Caco-2 (cell line): ENCODE results near the gene PPP1R7. TPM values are rescaled to one million over a fixed set of nuclear protein-coding genes. Genes with fewer than 3 reads are reported as not detected.

Experiments used
- BruUV-seq: library from RNA; stranded (reverse); fragments of 400-500 nt; replicated peaks from 2 replicates; lab custom pipeline; 2021; lab: Mats Ljungman, UMichigan
- CTCF ChIA-PET: fragments of 300-600 bp; sonication (Branson Sonifier 250); formaldehyde crosslinking; loops from one replicate; lab custom pipeline; 2022; ENCODE audit warnings: antibody characterized with exemption; lab: Charles Lee
- POLR2A ChIA-PET: fragments of 300-600 bp; sonication (Branson Sonifier 250); formaldehyde crosslinking; loops from one replicate; lab custom pipeline; 2022; ENCODE audit warnings: antibody characterized with exemption; lab: Charles Lee
- DNase-seq, 2 experiments: peaks; one replicate each; pipeline versions ENCODE4 v3.0.0 to v3.0.0-alpha.2; 2020 to 2022
- H3K27me3 ChIP-seq: replicated peaks from 2 replicates; pipeline ENCODE4 v1.6.0; 2011; ENCODE audit warnings: low read length; ENCODE audit not compliant: control insufficient read depth, insufficient read depth
- H3K36me3 ChIP-seq: 2 replicates; pipeline ENCODE4 v1.5.1; 2011; ENCODE audit warnings: low read length; ENCODE audit not compliant: control insufficient read depth, insufficient read depth
- H3K4me1 ChIP-seq: fragments of 250-450 bp; sonication (Bioruptor Pico); 2 replicates; pipeline ENCODE4 v1.5.1; 2020; ENCODE audit warnings: mild to moderate bottlenecking
- H3K4me3 ChIP-seq: 2 replicates; pipeline ENCODE4 v1.5.1; 2011; ENCODE audit warnings: low read depth, mild to moderate bottlenecking, control low read depth, low read length
- H3K9me3 ChIP-seq: fragments of 250-450 bp; sonication (Bioruptor Pico); 2 replicates; pipeline ENCODE4 v1.5.1; 2020; ENCODE audit warnings: mild to moderate bottlenecking, moderate library complexity
- H3K27ac Mint-ChIP-seq: one replicate; pipeline ENCODE4 v1.8.0; 2022; ENCODE audit warnings: mixed read lengths; ENCODE audit not compliant: unreplicated experiment
- H3K27me3 Mint-ChIP-seq: one replicate; pipeline ENCODE4 v1.8.0; 2022; ENCODE audit warnings: mixed read lengths; ENCODE audit not compliant: insufficient read depth, unreplicated experiment
- H3K36me3 Mint-ChIP-seq: one replicate; pipeline ENCODE4 v1.8.0; 2022; ENCODE audit warnings: mild to moderate bottlenecking, mixed read lengths; ENCODE audit not compliant: insufficient read depth, unreplicated experiment
- H3K4me1 Mint-ChIP-seq: one replicate; pipeline ENCODE4 v1.8.0; 2022; ENCODE audit warnings: low read depth, mixed read lengths; ENCODE audit not compliant: unreplicated experiment
- H3K4me3 Mint-ChIP-seq: one replicate; pipeline ENCODE4 v1.8.0; 2022; ENCODE audit warnings: mild to moderate bottlenecking, moderate library complexity, mixed read lengths; ENCODE audit not compliant: unreplicated experiment
- H3K9me3 Mint-ChIP-seq: one replicate; pipeline ENCODE4 v1.8.0; 2022; ENCODE audit warnings: mixed read lengths; ENCODE audit not compliant: unreplicated experiment
- intact Hi-C: fragments of 100-400 bp; cut with micrococcal nuclease; formaldehyde crosslinking; loops from one replicate; pipeline ENCODE4 v1.10.0; 2022; ENCODE audit not compliant: unreplicated experiment
- total RNA-seq: library from RNA; stranded (reverse); gene quantifications from 2 replicates; pipeline ENCODE4 v1.2.3, GENCODE V29; 2022
- TF ChIP-seq, protein P1 (sequence below), 2 experiments: fragments of 200-600 bp in 1 of 2; IDR thresholded peaks; 1 replicate in 1 of 2; 2 replicates in 1 of 2; pipeline versions ENCODE4 v1.5.1 to v1.8.0; 2011 to 2022; ENCODE audit warnings: antibody characterized with exemption in 1 of 2, control low read depth in 1 of 2, inconsistent platforms in 1 of 2, low read depth in 1 of 2, low read length in 1 of 2, mild to moderate bottlenecking in 1 of 2, moderate library complexity in 1 of 2; ENCODE audit not compliant: insufficient read depth in 1 of 2, severe bottlenecking in 1 of 2, unreplicated experiment in 1 of 2

PPP1R7 gene
- total RNA-seq, 1 experiment from 2014 or later, result 32.5 TPM

DNA sequence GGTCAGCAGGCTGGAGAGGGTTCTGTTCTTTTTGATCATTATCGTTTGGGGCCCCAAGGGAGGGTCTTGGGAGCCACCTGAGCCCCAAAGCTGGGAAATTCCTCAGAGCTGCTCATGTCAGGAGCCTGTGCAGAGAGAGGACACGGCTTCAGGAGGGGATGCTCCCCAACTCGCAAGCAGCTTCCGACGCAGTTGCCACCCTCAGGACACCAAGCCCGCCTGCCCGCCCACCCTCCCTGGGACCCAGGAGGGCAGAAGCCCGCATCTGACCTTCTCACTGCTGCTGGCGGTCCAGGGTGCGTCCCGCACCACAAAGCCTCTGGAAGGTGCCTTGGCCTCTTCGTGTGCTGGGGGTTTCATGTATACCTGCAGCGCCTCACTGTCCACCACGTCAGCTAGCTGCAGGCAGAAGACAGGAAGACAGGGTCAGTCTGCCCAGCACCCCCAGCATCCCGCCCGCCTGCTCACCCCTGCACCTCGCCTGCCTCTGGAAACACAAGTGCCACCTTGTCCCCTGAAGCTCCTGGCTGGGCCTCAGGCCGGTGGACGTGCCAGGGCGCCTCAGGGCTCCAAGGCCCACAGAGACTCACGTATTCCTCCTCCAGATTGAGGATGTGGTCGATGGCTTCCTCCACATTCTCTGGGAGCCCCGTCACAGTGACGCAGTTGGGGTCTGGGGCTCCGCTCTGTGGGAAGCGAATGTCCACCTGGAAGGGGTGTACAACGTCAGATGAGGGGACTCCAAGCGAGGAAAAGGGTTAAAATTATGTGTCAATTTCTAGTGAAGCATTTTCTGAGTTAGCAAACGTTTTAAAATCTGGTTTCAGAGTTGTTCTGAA is 79.5 kb downstream of the PPP1R7 start:
- Mint-ChIP-seq H3K9me3 (no peaks in the 10 kb centered on the region), H3K27ac (no peak overlapping the region), H3K36me3 (peaks cover 94% of the 10 kb centered on the region), H3K4me1 (no peaks in the 10 kb centered on the region), H3K4me3 (no peak overlapping the region), H3K27me3 (no peaks in the 10 kb centered on the region)
- intact Hi-C loops, result no loop called here
- DNase-seq, result no peak
- ChIA-PET POLR2A (no interaction called here), CTCF (no interaction called here)
- Histone ChIP-seq H3K36me3 (no peaks in the 10 kb centered on the region; the same call in 1 of the 2 replicates), H3K4me3 (no peak overlapping the region), H3K27me3 (no peaks in the 10 kb centered on the region), H3K9me3 (no peaks in the 10 kb centered on the region), H3K4me1 (no peaks in the 10 kb centered on the region)
- TSS peak; percentile 96 for BruUV-seq
- TF ChIP-seq, protein P1, sequence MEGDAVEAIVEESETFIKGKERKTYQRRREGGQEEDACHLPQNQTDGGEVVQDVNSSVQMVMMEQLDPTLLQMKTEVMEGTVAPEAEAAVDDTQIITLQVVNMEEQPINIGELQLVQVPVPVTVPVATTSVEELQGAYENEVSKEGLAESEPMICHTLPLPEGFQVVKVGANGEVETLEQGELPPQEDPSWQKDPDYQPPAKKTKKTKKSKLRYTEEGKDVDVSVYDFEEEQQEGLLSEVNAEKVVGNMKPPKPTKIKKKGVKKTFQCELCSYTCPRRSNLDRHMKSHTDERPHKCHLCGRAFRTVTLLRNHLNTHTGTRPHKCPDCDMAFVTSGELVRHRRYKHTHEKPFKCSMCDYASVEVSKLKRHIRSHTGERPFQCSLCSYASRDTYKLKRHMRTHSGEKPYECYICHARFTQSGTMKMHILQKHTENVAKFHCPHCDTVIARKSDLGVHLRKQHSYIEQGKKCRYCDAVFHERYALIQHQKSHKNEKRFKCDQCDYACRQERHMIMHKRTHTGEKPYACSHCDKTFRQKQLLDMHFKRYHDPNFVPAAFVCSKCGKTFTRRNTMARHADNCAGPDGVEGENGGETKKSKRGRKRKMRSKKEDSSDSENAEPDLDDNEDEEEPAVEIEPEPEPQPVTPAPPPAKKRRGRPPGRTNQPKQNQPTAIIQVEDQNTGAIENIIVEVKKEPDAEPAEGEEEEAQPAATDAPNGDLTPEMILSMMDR (IDR thresholded peaks at IDR 0.05; ENCODE audit: insufficient read depth in 1 of 2, low read depth in 1 of 2, low read length in 1 of 2, severe bottlenecking in 1 of 2, unreplicated experiment in 1 of 2), result no peak

DNA sequence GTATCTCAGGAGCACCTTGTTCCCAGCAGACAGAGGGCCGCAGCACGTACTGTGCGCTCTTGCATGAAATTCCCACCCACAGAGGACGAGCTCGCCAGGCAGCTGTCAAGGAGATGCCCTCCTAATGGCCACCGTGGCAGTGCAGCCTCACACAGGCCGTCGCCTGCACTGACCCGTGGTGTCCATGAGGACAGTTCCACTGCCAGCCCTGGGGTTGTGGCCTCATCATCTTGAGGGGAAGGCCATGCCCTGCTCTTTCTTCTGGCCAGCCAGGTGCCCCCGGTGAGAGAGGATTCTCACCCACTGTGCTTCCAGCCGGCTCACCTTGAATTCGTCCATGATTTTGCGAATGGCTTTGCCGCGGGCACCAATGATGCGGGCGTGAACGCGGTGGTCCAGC is 80.2 kb downstream of the PPP1R7 start:
- Histone ChIP-seq H3K36me3 (no peaks in the 10 kb centered on the region; the same call in 1 of the 2 replicates), H3K9me3 (no peaks in the 10 kb centered on the region), H3K4me1 (no peaks in the 10 kb centered on the region), H3K4me3 (no peak overlapping the region), H3K27me3 (no peaks in the 10 kb centered on the region)
- POLR2A ChIA-PET, result no interaction called here
- TF ChIP-seq, protein P1 (IDR thresholded peaks at IDR 0.05; ENCODE audit: insufficient read depth in 1 of 2, low read depth in 1 of 2, low read length in 1 of 2, severe bottlenecking in 1 of 2, unreplicated experiment in 1 of 2), result no peak
- CTCF ChIA-PET, result no interaction called here
- no peaks in the 10 kb centered on the region for H3K9me3 Mint-ChIP-seq
- H3K27ac Mint-ChIP-seq, result no peak overlapping the region
- no peaks in the 10 kb centered on the region for H3K4me1 Mint-ChIP-seq
- DNase-seq, result no peak
- BruUV-seq, result no TSS peak
- no peak overlapping the region for H3K4me3 Mint-ChIP-seq
- no peaks in the 10 kb centered on the region for H3K27me3 Mint-ChIP-seq
- intact Hi-C loops, result no loop called here
- peaks cover 97% of the 10 kb centered on the region for H3K36me3 Mint-ChIP-seq

DNA sequence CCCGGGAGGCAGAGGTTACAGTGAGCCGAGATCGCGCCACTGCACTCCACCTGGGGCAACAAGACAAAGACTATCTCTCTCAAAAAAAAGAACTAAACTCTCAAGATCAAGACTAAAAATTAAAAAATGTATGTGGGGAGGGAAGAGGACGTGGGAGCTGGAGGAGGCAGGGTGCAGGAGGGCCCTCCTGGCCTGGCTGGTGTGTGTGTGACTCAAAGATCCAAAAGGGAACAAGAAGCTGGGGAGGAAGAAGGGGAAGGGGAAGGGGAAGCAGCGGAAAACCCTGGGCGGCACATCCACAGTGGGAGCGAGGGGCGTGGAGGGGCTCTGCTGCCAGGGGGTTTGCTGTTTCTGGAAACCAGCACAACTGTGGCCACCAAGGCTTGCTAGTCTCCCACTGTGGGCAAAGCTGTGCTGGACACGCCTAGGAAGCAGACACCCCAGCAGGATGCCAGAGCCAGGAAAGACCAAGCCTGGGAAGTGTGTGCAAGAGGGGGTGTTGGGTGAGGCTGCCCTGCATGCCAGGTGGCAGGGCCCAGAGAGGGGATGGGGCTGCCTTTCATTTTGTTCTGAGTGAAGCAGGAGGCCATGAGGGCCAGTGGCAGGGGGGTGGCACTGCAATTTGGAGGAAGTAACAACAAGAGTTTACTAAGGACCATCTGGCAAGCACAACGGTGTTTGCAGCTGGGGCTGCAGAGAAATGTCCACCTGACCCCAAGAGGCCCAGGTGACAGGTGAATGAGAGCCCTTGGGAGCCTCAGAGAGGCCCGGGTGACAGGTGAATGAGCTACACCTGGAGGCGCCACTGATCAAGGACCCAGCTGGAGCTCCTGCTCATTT is 82.7 kb downstream of the PPP1R7 start:
- peak overlapping the region; percentile 50 for H3K27ac Mint-ChIP-seq
- peaks cover 6% of the 10 kb centered on the region for H3K4me1 Mint-ChIP-seq
- Histone ChIP-seq H3K36me3 (no peaks in the 10 kb centered on the region; the same call in 1 of the 2 replicates), H3K9me3 (no peaks in the 10 kb centered on the region), H3K27me3 (no peaks in the 10 kb centered on the region), H3K4me1 (no peaks in the 10 kb centered on the region), H3K4me3 (no peak overlapping the region)
- intact Hi-C loops, result no loop called here
- BruUV-seq, result no TSS peak
- no peak overlapping the region for H3K4me3 Mint-ChIP-seq
- DNase-seq, result no peak
- CTCF ChIA-PET, result interaction anchor here (0.7 kb wide), 1 partner anchor 214 kb away, joined by 4 read pairs; no protein-coding TSS in a partner anchor
- no peaks in the 10 kb centered on the region for H3K27me3 Mint-ChIP-seq
- no peaks in the 10 kb centered on the region for H3K9me3 Mint-ChIP-seq
- POLR2A ChIA-PET, result no interaction called here
- peaks cover 93% of the 10 kb centered on the region for H3K36me3 Mint-ChIP-seq
- TF ChIP-seq, protein P1 (IDR thresholded peaks at IDR 0.05; ENCODE audit: insufficient read depth in 1 of 2, low read depth in 1 of 2, low read length in 1 of 2, severe bottlenecking in 1 of 2, unreplicated experiment in 1 of 2), result no peak
